Measurements from ENCODE around the gene GOLGA3.
"Not testable (repeated sequence)": the region's sequence is repeated elsewhere in the genome, so short reads cannot be mapped to it uniquely, and the experiment has no call there.

Gene GOLGA3

DNA sequence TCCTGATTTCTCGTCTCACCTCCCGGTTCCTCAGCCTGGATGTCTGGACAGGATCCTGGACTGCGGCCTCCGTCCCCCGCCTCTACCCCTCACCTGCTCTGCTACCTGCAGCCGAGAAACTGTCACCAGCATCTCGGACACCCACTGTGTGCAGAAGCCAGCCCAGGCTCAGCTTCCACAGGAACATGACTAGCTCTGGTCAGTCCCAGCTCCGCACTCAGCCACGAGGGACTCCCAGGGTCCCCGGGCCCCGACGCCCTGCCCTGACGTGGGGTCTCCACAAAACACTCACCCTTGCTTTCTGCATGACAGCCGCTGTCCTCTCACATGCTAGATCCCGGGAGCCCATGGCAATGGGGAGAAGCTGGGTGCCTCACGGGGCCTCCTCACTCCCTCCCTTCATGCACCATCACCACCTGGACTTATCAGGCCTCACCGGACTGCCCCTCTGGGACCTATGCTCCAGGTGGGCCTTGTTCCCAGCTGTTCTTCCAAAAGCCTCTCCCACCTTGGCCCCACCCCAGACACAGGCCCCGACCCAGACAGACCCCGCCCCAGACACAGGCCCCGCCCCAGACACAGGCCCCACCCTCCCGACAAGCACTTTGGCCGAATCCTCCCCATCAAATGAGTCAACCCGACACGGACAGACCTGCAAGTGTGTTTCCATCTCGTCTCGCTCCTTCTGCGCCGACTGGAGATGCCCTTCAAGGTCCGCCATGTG lies 40.1 kb downstream of the GOLGA3 start:
- no peak for TF ChIP-seq POLR2A (IDR thresholded peaks at IDR 0.05; ENCODE audit: low read depth, low read length)
- DNase-seq (ENCODE audit: insufficient read length, low spot score) (no peak), FAIRE-seq (no peak)

DNA sequence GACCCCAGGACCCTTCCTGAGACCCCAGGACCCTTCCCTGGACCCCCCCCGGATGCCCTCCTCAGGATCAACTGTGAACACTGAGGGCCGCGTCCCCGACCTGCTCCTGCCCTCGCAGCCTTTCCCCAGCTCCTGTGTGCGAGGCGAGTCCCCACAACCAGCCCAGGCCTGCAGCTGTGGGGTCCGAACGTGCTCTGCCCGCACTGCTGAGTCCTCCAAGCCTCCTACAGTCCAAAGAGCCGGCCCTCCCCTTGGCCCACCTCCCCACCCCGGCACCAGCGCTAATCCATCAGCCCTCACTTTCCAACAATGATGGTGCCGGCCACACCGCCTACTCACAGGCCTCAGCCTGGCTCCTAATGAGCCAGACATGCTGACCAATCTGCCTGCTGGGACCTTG lies 40.8 kb downstream of the GOLGA3 start:
- TF ChIP-seq POLR2A (IDR thresholded peaks at IDR 0.05; ENCODE audit: low read depth, low read length), result no peak
- DNase-seq (ENCODE audit: insufficient read length, low spot score) (no peak), FAIRE-seq (no peak)

DNA sequence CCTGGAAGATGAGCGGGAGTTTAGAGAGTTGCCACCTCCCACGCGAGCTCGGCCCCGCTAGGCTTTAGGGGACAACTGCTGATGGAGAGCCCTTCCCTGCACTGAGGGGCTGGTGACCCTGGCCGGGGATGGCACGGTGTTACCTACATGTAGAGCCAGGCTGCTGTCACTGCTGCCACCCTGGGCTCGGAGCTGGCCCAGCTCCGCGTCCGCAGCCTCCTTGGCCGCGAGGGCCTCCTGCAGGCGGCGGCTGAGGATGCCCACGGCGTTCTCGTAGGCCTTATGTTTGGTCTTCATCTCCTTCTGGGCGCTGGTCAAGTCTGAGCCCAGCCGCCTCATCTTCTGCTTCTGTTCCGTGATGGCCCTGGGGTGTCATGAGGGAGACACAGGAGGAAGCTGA lies 42.5 kb downstream of the GOLGA3 start:
- DNase-seq (ENCODE audit: insufficient read length, low spot score) (no peak), FAIRE-seq (no peak)
- TF ChIP-seq POLR2A (IDR thresholded peaks at IDR 0.05; ENCODE audit: low read depth, low read length), result no peak

DNA sequence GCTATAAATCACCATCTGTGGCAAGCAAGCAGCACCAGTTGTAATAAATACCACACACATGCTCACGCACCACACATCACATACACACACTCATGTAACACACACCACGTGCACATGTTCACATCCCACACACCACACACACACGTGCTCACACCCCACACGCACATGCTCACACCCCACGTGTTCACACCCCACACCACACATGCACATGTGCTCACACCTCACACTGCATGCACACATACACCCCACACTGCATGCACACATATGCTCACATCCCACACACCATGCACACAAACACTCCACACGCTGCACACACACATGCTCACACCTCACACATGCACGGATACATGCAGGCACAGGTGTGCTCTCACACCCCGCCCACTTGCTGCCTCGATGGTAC lies 44.1 kb downstream of the GOLGA3 start:
- no peak for DNase-seq (ENCODE audit: insufficient read length, low spot score)
- TF ChIP-seq POLR2A (IDR thresholded peaks at IDR 0.05; ENCODE audit: low read depth, low read length), result no peak
- no peak for FAIRE-seq

DNA sequence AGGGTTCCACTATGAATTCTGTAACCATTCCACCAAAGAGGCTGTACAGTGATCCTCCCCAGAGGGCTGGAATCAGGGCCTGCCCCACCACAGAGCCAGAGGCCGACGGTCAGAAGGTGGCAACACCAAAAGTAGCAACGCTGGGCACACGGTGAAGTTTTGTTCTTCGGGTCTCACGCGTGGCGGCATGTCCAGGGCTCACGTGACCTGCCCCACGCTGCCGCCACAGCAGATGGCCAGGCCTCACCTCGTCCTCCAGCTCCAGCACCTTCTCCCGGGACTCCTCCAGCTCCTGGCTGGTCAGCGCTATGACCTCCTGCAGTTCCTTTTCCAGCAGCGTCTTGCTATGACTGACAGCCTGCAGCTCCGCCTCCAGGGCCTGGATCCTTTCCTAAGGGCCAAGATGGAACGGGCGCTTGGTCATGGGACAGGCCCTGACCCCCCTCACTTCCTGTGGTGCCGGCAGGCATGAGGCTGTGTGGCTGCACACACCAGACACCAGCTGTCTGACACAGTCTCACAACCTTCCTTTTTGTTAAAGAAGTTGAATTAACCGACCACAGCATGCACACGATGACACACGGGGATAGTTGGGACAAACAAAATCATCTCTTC lies 44.6 kb downstream of the GOLGA3 start:
- no peak for TF ChIP-seq POLR2A (IDR thresholded peaks at IDR 0.05; ENCODE audit: low read depth, low read length)
- DNase-seq (ENCODE audit: insufficient read length, low spot score) (no peak), FAIRE-seq (no peak)

DNA sequence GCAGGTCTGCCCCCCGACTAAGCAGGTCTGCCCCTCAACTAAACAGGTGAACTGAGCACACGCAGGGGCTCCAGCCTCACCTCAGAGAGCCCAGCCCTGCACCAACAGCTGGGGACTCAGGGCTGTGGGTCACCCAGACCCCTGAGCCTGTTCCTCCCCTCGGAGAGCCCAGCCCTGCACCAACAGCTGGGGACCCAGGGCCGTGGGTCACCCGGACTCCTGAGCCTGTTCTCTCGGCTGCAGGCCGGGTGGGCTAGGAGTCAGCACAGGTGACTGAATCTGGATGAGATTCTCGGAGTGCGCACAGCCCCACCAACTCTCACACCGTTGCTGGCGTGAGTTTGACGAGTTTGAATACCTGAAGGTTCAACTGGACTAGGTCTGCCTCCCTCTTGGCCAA lies 46.7 kb downstream of the GOLGA3 start:
- no peak for TF ChIP-seq POLR2A (IDR thresholded peaks at IDR 0.05; ENCODE audit: low read depth, low read length)
- FAIRE-seq (no peak), DNase-seq (ENCODE audit: insufficient read length, low spot score) (no peak)

DNA sequence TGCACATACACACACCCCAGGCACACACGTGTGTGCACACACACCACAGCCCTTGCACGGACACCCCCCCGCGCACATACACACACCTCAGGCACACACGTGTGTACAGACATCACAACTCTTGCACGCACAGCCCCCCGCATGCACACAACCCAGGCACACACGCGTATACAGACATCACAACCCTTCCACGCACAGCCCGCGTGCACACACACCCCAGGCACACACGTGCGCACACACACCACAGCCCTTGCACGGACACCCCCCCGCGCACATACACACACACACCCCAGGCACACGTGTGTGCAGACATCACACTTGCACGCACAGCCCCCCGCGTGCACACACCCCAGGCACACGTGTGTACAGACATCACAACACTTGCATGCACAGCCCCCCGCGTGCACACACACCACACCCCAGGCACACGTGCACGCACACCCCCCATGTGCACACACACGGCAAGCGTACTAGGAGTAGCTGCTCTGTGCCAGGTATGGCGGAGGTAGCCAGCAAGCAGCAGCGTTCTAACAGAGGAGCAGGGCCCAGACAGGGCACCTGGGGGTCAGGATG lies 48.8 kb downstream of the GOLGA3 start:
- TF ChIP-seq POLR2A (IDR thresholded peaks at IDR 0.05; ENCODE audit: low read depth, low read length), result no peak
- FAIRE-seq, result no peak
- no peak for DNase-seq (ENCODE audit: insufficient read length, low spot score)

DNA sequence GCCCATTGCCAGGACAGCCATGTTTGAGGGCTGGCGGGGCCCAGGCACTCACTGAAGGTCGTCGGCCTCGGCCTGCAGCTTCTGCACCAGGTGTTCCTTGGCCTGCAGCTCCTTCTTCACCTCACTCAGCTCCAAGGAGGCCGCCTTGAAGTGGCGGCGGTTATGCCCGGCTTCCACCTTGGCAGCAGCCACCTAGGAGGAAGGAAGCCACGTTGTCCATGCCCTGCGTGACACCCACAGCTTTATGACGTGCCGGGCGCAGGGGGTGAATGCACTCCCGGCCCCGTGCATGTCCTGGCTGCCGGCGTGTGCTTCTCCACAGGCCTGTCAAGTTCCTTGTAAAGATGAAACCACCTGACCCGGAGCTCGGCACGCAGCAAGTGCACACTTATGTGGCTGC lies 51.1 kb downstream of the GOLGA3 start:
- DNase-seq (ENCODE audit: insufficient read length, low spot score) (no peak), FAIRE-seq (no peak)
- no peak for TF ChIP-seq POLR2A (IDR thresholded peaks at IDR 0.05; ENCODE audit: low read depth, low read length)

DNA sequence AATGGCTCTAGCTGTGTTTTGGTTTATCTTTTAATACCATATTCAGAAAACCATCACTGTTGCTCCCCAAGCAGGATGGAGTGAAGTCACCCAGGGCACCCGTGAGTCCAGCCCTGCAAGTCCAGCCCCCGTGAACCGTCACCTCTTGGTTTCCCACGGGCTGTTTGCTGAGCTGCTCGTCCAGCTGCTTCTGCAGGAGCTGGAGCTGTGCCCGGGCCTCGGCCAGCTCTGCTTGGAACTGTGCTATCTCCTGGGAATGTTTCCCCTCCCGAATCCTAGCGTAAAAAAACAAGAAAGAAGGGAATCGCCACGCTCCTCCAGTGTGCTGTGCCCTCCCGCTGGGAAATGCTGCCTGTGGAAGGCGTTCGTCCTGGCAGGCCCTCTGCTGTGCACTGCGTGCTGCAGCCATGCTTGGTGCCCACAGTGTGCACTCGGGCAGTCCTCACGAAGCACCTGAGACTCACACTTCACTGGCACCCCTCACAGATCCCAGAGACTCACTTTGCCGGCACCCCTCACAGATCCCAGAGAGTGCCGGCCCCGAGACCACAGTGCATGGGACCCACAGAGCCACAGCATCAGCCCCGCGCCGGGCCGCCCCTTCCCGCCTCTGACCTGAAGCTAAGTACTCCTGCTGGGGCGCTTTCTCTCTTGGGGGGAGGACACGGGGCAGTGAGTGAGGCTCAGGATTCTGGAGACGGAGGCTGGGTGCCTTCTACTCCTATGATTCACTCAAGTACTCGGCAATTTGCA lies 51.7 kb downstream of the GOLGA3 start:
- FAIRE-seq (no peak), DNase-seq (ENCODE audit: insufficient read length, low spot score) (no peak)
- TF ChIP-seq POLR2A (IDR thresholded peaks at IDR 0.05; ENCODE audit: low read depth, low read length), result no peak

DNA sequence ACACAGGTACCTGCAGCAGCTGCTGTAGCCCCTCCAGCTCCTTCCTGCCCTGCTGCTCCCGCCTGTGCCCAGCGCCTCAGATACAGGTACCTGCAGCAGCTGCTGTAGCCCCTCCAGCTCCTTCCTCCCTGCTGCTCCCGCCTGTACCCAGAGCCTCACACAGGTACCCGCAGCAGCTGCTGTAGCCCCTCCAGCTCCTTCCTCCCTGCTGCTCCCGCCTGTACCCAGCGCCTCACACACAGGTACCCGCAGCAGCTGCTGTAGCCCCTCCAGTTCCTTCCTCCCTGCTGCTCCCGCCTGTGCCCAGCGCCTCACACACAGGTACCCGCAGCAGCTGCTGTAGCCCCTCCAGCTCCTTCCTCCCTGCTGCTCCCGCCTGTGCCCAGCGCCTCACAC lies 52.4 kb downstream of the GOLGA3 start:
- FAIRE-seq; DNase-seq (ENCODE audit: insufficient read length, low spot score): not testable (repeated sequence)

DNA sequence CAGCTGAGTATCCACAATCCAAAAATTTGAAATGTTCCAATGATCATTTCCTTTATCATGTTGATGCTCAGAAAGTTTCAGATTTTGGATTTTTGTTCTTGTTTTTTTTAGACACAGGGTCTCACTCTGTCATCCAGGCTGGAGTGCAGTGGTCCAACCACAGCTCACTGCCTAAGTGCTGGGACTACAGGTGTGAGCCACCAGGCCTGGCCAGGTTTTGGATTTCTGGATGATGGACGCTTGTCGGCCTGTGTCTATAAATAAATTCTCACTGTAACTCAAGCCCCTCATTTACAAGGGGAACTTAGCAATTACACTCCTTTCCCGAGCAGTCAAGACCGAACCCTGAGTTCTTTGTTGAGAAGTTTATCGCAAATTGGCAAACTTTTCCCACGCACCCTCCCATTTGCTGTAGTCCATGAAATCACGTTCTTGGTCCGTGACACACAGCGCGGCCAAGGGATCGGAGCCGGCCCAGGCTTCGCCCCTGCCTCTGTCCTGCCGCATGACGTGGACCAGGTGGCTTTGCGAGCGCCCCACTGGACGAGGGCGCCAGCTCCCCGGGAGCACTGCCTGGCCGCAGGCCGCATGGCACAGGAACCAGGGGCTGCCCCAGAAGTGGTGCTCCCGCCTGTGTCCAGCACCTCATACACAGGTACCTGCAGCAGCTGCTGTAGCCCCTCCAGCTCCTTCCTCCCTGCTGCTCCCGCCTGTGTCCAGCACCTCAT lies 53.0 kb downstream of the GOLGA3 start:
- TF ChIP-seq POLR2A (IDR thresholded peaks at IDR 0.05; ENCODE audit: low read depth, low read length), result no peak
- FAIRE-seq (no peak), DNase-seq (ENCODE audit: insufficient read length, low spot score) (no peak)

DNA sequence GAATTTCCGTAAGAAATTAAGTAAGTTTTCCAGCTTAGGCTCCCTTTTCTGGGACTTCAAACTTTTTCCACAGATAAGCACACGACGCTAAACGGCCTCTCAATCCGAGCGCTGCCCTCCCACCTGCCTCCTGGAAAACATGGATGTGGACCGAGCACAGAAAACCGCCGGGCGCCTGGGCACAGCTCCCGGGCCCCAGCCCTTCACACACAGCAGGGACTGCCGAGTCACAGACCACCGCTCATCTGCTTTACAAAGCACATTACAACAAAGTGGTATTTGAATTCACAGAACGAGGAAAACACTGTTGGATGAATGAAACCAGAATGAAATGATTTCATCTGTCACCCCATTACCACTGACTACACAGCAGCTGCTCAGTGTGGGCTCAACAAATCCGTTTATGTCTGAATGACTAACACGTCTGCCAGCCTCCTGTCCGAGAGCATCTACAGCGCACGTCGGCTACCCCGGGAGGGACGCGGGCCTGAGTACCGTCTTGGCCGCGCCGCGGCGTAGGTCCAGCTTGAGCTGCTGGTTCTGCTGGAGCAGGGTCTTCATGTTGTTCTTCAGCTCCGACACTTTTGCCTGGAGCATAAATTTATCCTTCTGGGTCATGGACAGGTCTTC lies 53.9 kb downstream of the GOLGA3 start:
- FAIRE-seq, result no peak
- TF ChIP-seq POLR2A (IDR thresholded peaks at IDR 0.05; ENCODE audit: low read depth, low read length), result no peak
- no peak for DNase-seq (ENCODE audit: insufficient read length, low spot score)

DNA sequence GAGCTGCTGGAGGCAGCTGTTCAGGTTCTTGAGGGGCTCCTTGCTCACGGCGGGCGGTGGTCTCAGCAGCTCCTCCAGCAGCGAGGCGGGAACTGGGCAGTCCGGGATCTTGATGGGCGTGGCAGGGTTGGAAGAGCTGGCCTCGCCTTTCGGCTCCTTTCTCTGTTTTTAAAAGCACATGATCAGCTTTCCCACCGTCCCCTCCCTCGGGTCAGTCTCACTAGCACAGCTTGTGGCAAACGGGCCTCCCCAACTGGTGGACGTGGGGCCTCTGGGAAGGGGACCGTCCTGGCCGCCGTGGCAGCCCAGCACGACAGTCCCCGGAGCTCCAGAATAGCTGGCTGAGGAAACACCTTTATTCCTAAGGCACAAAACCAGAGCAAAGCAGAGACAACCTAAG lies 54.5 kb downstream of the GOLGA3 start:
- no peak for TF ChIP-seq POLR2A (IDR thresholded peaks at IDR 0.05; ENCODE audit: low read depth, low read length)
- DNase-seq (ENCODE audit: insufficient read length, low spot score), result no peak

More for the DNA sequence above, 54.5 kb downstream of the GOLGA3 start:
- no peak for FAIRE-seq

Data from H54 (cell line).